HCT116 (cell line): ENCODE results near the gene NTNG2. TPM values are rescaled to one million over a fixed set of nuclear protein-coding genes. Genes with fewer than 3 reads are reported as not detected.

Experiments
- ATAC-seq: fragments of 200-7000 bp; cut with Tn5 transposase; 2 replicates; pipeline ENCODE4 v1.9.1; 2020; ENCODE audit warnings: mild to moderate bottlenecking, moderate library complexity
- BruUV-seq: library from RNA; stranded (reverse); fragments of 400-500 nt; replicated peaks from 2 replicates; lab custom pipeline; 2021; lab: Mats Ljungman, UMichigan
- CTCF ChIA-PET: fragments of 300-600 bp; sonication (Branson Sonifier 250); formaldehyde crosslinking; loops from one replicate; lab custom pipeline; 2021; ENCODE audit warnings: antibody characterized with exemption; lab: Charles Lee
- POLR2A ChIA-PET: fragments of 300-600, 350-600 bp; sonication (Branson Sonifier 250); formaldehyde crosslinking; loops from one replicate; lab custom pipeline; 2021; ENCODE audit warnings: antibody characterized with exemption; lab: Charles Lee
- RAD21 ChIA-PET, 2 experiments: fragments of 300-600 bp; sonication (Branson Sonifier 250); formaldehyde crosslinking; loops; one replicate each; lab custom pipeline; 2023; ENCODE audit warnings: low total read pairs in 2 of 2; ENCODE audit not compliant: uncharacterized antibody in 2 of 2, unreplicated experiment in 2 of 2, low non-redundant PET in 1 of 2; lab: Charles Lee
- DNase-seq: peaks from one replicate; pipeline ENCODE4 v3.0.0-alpha.2; 2010; ENCODE audit warnings: low read depth, low spot score
- H2AFZ ChIP-seq: fragments of 200-600 bp; shearing (Covaris generic), sonication (generic); 2 replicates; pipeline ENCODE4 v1.6.1; 2017; ENCODE audit warnings: low read depth, mixed run types, mixed read lengths, antibody characterized with exemption, low read length; ENCODE audit not compliant: poor library complexity, severe bottlenecking
- H3K27ac ChIP-seq: 2 replicates; pipeline ENCODE4 v1.5.1; 2012; ENCODE audit warnings: low read depth, low read length
- H3K27me3 ChIP-seq: fragments of 200-600 bp; sonication (generic); 2 replicates; pipeline ENCODE4 v1.6.1; 2016; ENCODE audit warnings: mixed run types, low read length, mixed read lengths; ENCODE audit not compliant: insufficient read depth
- H3K36me3 ChIP-seq, 2 experiments: fragments of 200-500 bp in 1 of 2; fragments of 200-600 bp in 1 of 2; sonication (Bioruptor generic) in 1 of 2; sonication (generic) in 1 of 2; 2 replicates each; pipeline versions ENCODE4 v1.5.1 to v1.6.1; 2014 to 2016; ENCODE audit warnings: low read length in 2 of 2, inconsistent platforms in 1 of 2, mixed read lengths in 1 of 2, mixed run types in 1 of 2; ENCODE audit not compliant: insufficient read depth in 2 of 2, control insufficient read depth in 1 of 2
- H3K4me1 ChIP-seq, 2 experiments: fragments of 200-600 bp in 1 of 2; sonication (generic) in 1 of 2; 2 replicates each; pipeline versions ENCODE4 v1.5.1 to v1.6.1; 2012 to 2017; ENCODE audit warnings: low read length in 2 of 2, inconsistent platforms in 1 of 2, mild to moderate bottlenecking in 1 of 2, mixed read lengths in 1 of 2, mixed run types in 1 of 2, moderate library complexity in 1 of 2; ENCODE audit not compliant: insufficient read depth in 2 of 2, control insufficient read depth in 1 of 2
- H3K4me2 ChIP-seq: fragments of 200-600 bp; sonication (generic); 2 replicates; pipeline ENCODE4 v1.6.1; 2017; ENCODE audit warnings: mixed run types, low read length, mixed read lengths
- H3K4me3 ChIP-seq, 2 experiments: fragments of 200-600 bp in 1 of 2; sonication (generic) in 1 of 2; replicated peaks in 1 of 2; 2 replicates each; pipeline ENCODE4 v1.5.1; 2011 to 2016; ENCODE audit warnings: low read length in 2 of 2, control low read depth in 1 of 2, low read depth in 1 of 2, mild to moderate bottlenecking in 1 of 2, mixed read lengths in 1 of 2, mixed run types in 1 of 2
- H3K79me2 ChIP-seq: fragments of 200-600 bp; sonication (generic); 2 replicates; pipeline ENCODE4 v1.6.1; 2017; ENCODE audit warnings: mild to moderate bottlenecking, mixed run types, low read length, moderate library complexity, mixed read lengths; ENCODE audit not compliant: insufficient read depth
- H3K9ac ChIP-seq: fragments of 200-600 bp; sonication (generic); 2 replicates; pipeline ENCODE4 v1.6.1; 2016; ENCODE audit warnings: low read length, mixed read lengths
- H3K9me2 ChIP-seq: fragments of 200-600 bp; sonication (generic), shearing (Covaris generic); 2 replicates; pipeline ENCODE4 v1.6.1; 2017; ENCODE audit warnings: mixed run types, mild to moderate bottlenecking, moderate library complexity; ENCODE audit not compliant: insufficient read depth
- H3K9me3 ChIP-seq, 2 experiments: fragments of 200-500 bp in 1 of 2; fragments of 200-600 bp in 1 of 2; sonication (Bioruptor generic) in 1 of 2; sonication (generic) in 1 of 2; 2 replicates each; pipeline ENCODE4 v1.6.1; 2014 to 2017; ENCODE audit warnings: low read length in 2 of 2, mixed read lengths in 2 of 2, inconsistent platforms in 1 of 2, low read depth in 1 of 2, mild to moderate bottlenecking in 1 of 2, mixed run types in 1 of 2, moderate library complexity in 1 of 2; ENCODE audit not compliant: control insufficient read depth in 1 of 2, insufficient read depth in 1 of 2
- H4K20me1 ChIP-seq: fragments of 200-600 bp; sonication (generic), shearing (Covaris generic); 2 replicates; pipeline ENCODE4 v1.6.1; 2017; ENCODE audit warnings: mixed run types, mild to moderate bottlenecking, moderate library complexity; ENCODE audit not compliant: insufficient read depth
- CBX3 ChIP-seq: IDR thresholded peaks from 2 replicates; pipeline ENCODE4 v1.6.1; 2012; ENCODE audit warnings: low read depth
- EGR1 ChIP-seq: IDR thresholded peaks from 2 replicates; pipeline ENCODE4 v1.6.1; 2012; ENCODE audit warnings: low read depth
- ELF1 ChIP-seq: IDR thresholded peaks from 2 replicates; pipeline ENCODE4 v1.6.1; 2012; ENCODE audit warnings: low read depth, borderline replicate concordance
- EZH2phosphoT487 ChIP-seq: fragments of 200-600 bp; IDR thresholded peaks from 2 replicates; pipeline ENCODE4 v1.6.1; 2018; ENCODE audit warnings: antibody characterized with exemption, borderline replicate concordance
- FOSL1 ChIP-seq: IDR thresholded peaks from 2 replicates; pipeline ENCODE4 v1.6.1; 2012; ENCODE audit warnings: low read depth
- JUND ChIP-seq: IDR thresholded peaks from 2 replicates; pipeline ENCODE4 v1.6.1; 2012
- POLR2AphosphoS5 ChIP-seq: IDR thresholded peaks from 2 replicates; pipeline ENCODE4 v1.6.1; 2011; ENCODE audit warnings: mild to moderate bottlenecking, low read depth, low read length, moderate library complexity
- SIN3A ChIP-seq: IDR thresholded peaks from 2 replicates; pipeline ENCODE4 v1.6.1; 2012; ENCODE audit warnings: low read depth
- SP1 ChIP-seq: IDR thresholded peaks from 2 replicates; pipeline ENCODE4 v1.6.1; 2012; ENCODE audit warnings: low read depth
- SRF ChIP-seq: IDR thresholded peaks from 2 replicates; pipeline ENCODE4 v1.6.1; 2012; ENCODE audit warnings: low read depth
- TCF7L2 ChIP-seq: IDR thresholded peaks from 2 replicates; pipeline ENCODE4 v1.7.0; 2011; ENCODE audit warnings: borderline replicate concordance, inconsistent platforms; ENCODE audit not compliant: insufficient read depth, insufficient read length; ENCODE audit errors: extremely low read depth
- YY1 ChIP-seq: IDR thresholded peaks from 2 replicates; pipeline ENCODE4 v1.6.1; 2011; ENCODE audit warnings: low read length, low read depth, moderate library complexity, mild to moderate bottlenecking; ENCODE audit not compliant: insufficient replicate concordance; ENCODE audit errors: extremely low read depth
- ZFX ChIP-seq: fragments of 450-650 bp; IDR thresholded peaks from 2 replicates; pipeline ENCODE4 v1.6.1; 2017
- ZNF274 ChIP-seq: fragments of 200-500 bp; sonication (Bioruptor generic); IDR thresholded peaks from 2 replicates; pipeline ENCODE4 v1.6.1; 2014; ENCODE audit warnings: mild to moderate bottlenecking, low read depth, low read length, inconsistent platforms
- intact Hi-C: fragments of 100-400 bp; cut with micrococcal nuclease; formaldehyde crosslinking; loops from 2 replicates; pipeline ENCODE4 v1.10.0; 2022
- total RNA-seq: library from RNA; stranded (reverse); gene quantifications from one replicate; pipeline ENCODE4 v1.2.1, GENCODE V29; 2021; ENCODE audit not compliant: unreplicated experiment
- TF ChIP-seq, protein P1 (sequence below): IDR thresholded peaks from 2 replicates; pipeline ENCODE4 v1.6.1; 2012
- TF ChIP-seq, protein P2 (sequence below), 3 experiments: fragments of 200-600 bp in 1 of 3; sonication (generic) in 1 of 3; IDR thresholded peaks in 2 of 3; conservative IDR thresholded peaks in 1 of 3; 2 replicates each; pipeline ENCODE4 v1.5.1; 2012 to 2017; ENCODE audit warnings: low read depth in 2 of 3, low read length in 2 of 3, antibody characterized with exemption in 1 of 3, borderline replicate concordance in 1 of 3, control low read depth in 1 of 3, mild to moderate bottlenecking in 1 of 3, mixed read lengths in 1 of 3, mixed run types in 1 of 3, moderate library complexity in 1 of 3; ENCODE audit not compliant: insufficient read depth in 1 of 3
- TF ChIP-seq, protein P3 (sequence below): IDR thresholded peaks from 2 replicates; pipeline ENCODE4 v1.6.1; 2011; ENCODE audit warnings: mild to moderate bottlenecking, low read length, moderate library complexity; ENCODE audit not compliant: insufficient replicate concordance; ENCODE audit errors: extremely low read depth

Gene NTNG2
- total RNA-seq, 1 experiment from 2014 or later = 2.5 TPM

DNA sequence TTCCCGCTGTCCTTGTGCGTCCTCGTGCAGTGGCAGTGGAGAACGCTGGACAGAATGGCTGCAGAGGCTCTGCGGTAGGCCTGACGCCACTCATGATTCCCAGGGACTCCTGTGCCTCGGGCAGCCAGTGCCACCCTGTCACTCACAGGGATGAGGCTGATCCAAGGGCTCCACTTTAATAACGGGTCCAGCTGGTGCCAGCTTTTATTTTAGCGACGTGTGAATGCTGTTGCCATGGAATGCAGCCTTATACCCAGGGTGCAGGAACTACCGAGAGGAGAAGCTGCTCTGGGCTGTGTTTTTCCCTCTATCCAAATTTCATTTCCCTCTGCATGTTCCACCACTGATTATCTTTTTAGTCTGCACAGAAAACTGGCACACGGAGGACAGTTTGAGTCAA is 15.8 kb upstream of the NTNG2 start:
- Histone ChIP-seq H4K20me1 (no peaks in the 10 kb centered on the region), H3K27ac (no peak overlapping the region), H3K4me1 (peaks cover 0 to 8% of the 10 kb centered on the region in 2 experiments; a peak in 3 of 4 replicates), H3K9me3 (no peaks in the 10 kb centered on the region), H3K4me2 (no peak overlapping the region), H3K79me2 (no peaks in the 10 kb centered on the region), H3K4me3 (no peak overlapping the region), H3K9ac (no peak overlapping the region), H3K27me3 (peaks cover 6% of the 10 kb centered on the region; the same call in 1 of the 2 replicates), H3K9me2 (no peaks in the 10 kb centered on the region), H2AFZ (no peak overlapping the region), H3K36me3 (no peaks in the 10 kb centered on the region)
- RAD21 ChIA-PET = no interaction called here
- DNase-seq (no peak), ATAC-seq (no peak)
- intact Hi-C loops = no loop called here
- CTCF ChIA-PET = no interaction called here
- TF ChIP-seq YY1 = no peak
- TF ChIP-seq TCF7L2 = no peak
- TF ChIP-seq ELF1 = no peak
- no peak for TF ChIP-seq SRF
- TF ChIP-seq EZH2phosphoT487 = no peak
- TF ChIP-seq SIN3A = no peak
- TF ChIP-seq, protein P1, sequence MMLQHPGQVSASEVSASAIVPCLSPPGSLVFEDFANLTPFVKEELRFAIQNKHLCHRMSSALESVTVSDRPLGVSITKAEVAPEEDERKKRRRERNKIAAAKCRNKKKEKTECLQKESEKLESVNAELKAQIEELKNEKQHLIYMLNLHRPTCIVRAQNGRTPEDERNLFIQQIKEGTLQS = no peak
- TF ChIP-seq EGR1 = no peak
- TF ChIP-seq, protein P2, sequence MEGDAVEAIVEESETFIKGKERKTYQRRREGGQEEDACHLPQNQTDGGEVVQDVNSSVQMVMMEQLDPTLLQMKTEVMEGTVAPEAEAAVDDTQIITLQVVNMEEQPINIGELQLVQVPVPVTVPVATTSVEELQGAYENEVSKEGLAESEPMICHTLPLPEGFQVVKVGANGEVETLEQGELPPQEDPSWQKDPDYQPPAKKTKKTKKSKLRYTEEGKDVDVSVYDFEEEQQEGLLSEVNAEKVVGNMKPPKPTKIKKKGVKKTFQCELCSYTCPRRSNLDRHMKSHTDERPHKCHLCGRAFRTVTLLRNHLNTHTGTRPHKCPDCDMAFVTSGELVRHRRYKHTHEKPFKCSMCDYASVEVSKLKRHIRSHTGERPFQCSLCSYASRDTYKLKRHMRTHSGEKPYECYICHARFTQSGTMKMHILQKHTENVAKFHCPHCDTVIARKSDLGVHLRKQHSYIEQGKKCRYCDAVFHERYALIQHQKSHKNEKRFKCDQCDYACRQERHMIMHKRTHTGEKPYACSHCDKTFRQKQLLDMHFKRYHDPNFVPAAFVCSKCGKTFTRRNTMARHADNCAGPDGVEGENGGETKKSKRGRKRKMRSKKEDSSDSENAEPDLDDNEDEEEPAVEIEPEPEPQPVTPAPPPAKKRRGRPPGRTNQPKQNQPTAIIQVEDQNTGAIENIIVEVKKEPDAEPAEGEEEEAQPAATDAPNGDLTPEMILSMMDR (IDR thresholded peaks at IDR 0.05 in 2 of 3, conservative IDR thresholded peaks at IDR 0.05 in 1 of 3; ENCODE audit: borderline replicate concordance in 1 of 3, insufficient read depth in 1 of 3, low read depth in 2 of 3, low read length in 2 of 3) = no peak
- no peak for TF ChIP-seq FOSL1
- TF ChIP-seq ZFX = no peak
- no peak for TF ChIP-seq SP1
- no peak for TF ChIP-seq JUND
- TF ChIP-seq, protein P3, sequence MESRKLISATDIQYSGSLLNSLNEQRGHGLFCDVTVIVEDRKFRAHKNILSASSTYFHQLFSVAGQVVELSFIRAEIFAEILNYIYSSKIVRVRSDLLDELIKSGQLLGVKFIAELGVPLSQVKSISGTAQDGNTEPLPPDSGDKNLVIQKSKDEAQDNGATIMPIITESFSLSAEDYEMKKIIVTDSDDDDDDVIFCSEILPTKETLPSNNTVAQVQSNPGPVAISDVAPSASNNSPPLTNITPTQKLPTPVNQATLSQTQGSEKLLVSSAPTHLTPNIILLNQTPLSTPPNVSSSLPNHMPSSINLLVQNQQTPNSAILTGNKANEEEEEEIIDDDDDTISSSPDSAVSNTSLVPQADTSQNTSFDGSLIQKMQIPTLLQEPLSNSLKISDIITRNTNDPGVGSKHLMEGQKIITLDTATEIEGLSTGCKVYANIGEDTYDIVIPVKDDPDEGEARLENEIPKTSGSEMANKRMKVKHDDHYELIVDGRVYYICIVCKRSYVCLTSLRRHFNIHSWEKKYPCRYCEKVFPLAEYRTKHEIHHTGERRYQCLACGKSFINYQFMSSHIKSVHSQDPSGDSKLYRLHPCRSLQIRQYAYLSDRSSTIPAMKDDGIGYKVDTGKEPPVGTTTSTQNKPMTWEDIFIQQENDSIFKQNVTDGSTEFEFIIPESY = no peak
- TF ChIP-seq POLR2AphosphoS5 = no peak
- no peak for TF ChIP-seq ZNF274
- TF ChIP-seq CBX3 = no peak
- no TSS peak for BruUV-seq
- POLR2A ChIA-PET = no interaction called here
